Mesenteric fat pad (tissue), 1 donor: Measurements from ENCODE around the gene FARS2. TPM values are rescaled to one million over a fixed set of nuclear protein-coding genes. Genes with fewer than 3 reads are reported as not detected.

Experiments used
- DNase-seq: peaks from one replicate; pipeline ENCODE4 v3.0.0-alpha.2; 2020; ENCODE audit warnings: low spot score
- total RNA-seq: library from RNA; stranded (reverse); fragmentation: NEBNext Ultra II Directional; extraction: Animal tissue kit (Norgen Biotek cat#: 25700); gene quantifications from one replicate; pipeline ENCODE4 v1.2.1, GENCODE V29; 2021
- donor health status: DM: yes; HTN: yes; CAD: no.

The FARS2 gene
- total RNA-seq, 1 donor from 2014 or later: 13.3 TPM

DNA sequence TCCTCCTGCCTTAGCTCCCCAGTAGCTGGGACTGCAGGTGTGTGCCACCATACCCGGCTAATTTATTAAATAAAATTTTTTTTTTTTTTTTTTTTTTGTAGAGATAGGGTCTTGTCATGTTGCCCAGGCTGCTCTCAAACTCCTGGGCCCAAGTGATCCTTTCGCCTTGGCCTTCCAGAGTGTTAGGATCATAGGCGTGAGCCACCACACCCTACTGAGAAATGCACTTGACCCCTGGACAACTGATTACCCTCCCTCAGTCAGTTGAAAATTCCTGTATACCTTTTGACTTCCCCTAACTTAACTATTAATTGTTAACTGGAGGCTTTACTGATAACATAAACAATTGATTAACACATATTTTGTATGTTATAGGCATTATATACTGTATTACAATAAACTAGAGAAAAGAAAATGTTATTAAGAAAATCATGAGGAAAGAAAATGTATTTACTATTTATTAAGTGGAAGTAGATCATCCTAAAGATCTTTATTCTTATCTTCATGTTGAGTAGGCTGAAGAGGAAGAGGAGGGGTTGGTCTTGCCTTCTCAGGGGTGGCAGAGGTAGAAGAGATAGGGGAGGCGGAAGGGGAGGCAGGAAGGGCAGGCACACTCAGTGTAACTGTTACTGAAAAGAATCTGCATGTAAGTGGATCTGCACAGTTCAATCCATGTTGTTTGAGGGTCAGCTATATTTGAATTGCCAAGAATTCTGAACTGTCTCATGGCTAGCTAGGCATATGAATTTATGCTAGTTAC is 104.3 kb downstream of the FARS2 start:
- no peak for DNase-seq

DNA sequence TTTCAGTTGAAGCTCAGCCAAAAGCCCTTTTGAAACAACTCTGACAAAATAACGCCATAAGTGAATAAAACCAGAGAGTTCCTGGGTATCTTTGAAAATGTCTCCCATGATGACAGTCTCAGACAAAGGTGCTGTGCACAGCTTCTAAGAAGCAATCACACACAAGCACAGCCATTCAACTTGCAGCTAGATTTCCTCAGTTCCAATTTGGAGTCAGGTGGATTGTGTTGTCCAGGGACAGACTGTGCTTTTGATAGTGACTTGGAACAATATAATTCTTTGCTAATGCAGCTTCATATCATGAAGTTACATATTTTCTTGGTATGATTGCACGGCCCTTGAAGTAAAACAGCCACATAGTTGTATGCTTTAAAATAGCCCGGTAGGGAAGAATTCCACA is 105.6 kb downstream of the FARS2 start:
- DNase-seq: no peak

GRCh38 chr6:5367510-5367909 is 106.2 kb downstream of the FARS2 start:
- no peak for DNase-seq

- no peak for DNase-seq
Observed at GRCh38 chr6:5373430-5373829, 112.1 kb downstream of the FARS2 start.

DNA sequence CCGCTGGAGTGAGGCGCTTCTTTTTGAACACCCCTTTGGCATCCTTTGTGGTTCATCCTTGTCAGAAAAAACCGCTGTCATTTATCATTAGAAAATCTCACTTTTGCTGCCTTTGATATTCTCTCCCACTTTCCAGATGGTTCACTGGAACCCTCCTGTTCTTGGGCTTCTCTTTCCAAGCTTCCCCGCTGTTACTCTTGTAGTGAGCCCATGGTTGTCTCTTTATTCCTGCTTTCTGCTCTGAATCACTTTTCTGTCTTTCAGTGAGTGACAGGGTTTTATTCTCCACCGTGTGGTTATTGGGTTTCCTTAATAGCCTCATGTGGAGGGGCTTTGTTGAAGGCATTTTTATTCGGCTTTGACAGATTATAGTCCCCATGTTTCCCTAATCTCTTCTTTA is 117.0 kb downstream of the FARS2 start:
- no peak for DNase-seq

DNA sequence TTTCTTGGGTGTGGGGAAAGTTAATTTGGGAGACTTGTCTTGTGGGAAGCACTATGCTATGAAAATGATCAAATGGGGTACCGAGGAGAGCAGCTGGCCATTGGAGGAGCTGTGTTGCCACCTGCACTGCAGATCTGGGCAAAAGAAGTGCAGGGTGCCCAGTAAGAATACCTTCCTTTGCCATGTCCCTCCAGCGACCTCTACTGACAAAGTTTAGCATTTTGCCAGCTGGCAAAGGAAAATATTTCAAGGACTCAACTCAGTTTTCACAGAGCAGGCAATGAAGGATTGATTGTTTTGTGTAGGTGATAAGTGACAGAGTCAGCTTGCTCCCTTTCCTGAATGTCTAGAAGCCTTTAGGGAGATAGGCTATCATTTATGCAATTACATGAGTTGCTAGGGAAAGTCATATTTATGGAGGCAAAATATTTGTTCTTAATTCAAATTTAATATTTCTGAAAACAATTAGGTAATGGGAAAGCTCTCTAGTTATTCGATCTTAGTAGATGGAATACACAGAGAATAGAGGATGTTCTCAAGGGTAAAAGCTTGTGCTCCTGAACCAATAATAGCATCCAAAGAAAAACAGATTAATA is 118.4 kb downstream of the FARS2 start:
- DNase-seq: no peak

DNA sequence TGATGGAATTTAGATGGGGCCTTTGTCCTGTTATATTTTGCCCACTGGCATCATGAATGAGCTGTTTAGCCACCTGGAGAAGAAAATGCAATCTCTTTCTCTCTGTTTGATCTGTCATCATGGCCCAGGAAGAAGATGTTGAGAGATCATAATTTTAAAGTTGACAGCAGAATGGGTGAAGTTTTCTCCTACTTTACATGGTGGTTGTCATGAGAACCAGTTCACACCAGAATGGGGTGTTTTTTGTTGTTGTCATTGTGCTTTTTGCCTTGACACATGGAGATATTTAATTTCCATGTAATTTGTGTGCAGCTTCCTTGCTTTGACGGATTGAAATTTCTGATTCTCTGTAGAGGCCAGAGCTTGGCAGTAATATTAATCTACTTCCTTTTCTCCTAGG is 122.5 kb downstream of the FARS2 start:
- DNase-seq: no peak

DNA sequence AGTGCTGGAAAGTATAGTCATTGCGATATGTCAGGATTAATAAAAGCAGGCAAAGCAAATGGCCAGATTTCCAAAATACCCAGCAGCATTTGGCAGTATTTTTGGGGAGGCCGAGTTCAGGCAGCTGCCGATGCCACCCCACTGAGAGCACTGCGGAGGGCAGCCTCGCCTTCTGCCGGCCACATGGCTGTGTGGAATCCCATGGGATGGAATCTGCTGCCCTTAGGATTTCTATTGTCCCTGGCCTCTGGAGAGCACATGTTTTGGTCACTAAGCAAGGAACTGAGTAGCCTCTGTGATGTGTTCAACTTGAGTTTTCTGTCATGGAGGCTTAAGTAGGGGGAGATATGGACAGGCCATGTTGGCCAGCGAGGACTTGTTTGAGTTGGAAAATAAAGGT is 123.0 kb downstream of the FARS2 start:
- no peak for DNase-seq

- no peak for DNase-seq
Observed at GRCh38 chr6:5388326-5388725, 127.0 kb downstream of the FARS2 start.

GRCh38 chr6:5389086-5389745 is 127.9 kb downstream of the FARS2 start:
- DNase-seq: no peak

DNA sequence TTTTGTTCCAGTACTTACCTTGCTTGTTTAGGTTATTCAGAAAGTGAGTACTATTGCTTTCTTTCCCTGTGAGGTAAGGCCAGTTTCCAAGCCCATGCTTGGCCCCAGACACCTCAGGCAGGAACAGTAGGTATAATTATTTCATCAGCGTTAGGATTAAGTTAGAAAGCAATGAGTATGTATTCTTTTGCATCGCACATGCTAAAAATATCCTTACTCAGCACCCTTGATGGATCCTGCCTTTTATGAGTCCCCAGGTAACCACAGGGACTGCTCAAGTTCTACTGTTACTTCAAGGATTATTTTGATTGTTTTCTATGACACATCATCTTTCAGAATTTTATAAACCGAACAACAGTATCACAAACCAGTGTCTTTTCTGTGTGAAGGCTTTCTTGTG is 128.9 kb downstream of the FARS2 start:
- no peak for DNase-seq

GRCh38 chr6:5394280-5394679 is 133.0 kb downstream of the FARS2 start:
- DNase-seq: no peak

- no peak for DNase-seq
Observed at GRCh38 chr6:5395719-5396118, 134.4 kb downstream of the FARS2 start.

DNA sequence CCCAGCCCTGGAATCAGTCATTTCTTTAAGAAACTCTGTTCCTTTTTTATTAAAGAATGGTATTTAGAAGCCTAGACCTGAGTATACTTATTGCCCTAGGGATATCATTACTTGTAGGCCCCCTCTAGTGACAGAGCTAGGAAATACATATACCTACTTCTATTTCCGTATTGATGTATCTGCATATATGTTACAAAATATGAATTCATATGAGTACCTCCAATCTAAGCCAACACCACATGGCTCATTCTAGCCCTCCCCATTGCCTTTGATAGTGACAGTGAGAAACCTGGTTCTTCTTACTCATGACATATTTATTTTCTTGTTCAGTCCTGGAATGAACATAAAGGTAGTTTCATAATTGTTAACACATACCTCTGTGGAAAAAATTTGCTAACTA is 137.2 kb downstream of the FARS2 start:
- DNase-seq: no peak

- no peak for DNase-seq
Observed at GRCh38 chr6:5399391-5399790, 138.1 kb downstream of the FARS2 start.

DNA sequence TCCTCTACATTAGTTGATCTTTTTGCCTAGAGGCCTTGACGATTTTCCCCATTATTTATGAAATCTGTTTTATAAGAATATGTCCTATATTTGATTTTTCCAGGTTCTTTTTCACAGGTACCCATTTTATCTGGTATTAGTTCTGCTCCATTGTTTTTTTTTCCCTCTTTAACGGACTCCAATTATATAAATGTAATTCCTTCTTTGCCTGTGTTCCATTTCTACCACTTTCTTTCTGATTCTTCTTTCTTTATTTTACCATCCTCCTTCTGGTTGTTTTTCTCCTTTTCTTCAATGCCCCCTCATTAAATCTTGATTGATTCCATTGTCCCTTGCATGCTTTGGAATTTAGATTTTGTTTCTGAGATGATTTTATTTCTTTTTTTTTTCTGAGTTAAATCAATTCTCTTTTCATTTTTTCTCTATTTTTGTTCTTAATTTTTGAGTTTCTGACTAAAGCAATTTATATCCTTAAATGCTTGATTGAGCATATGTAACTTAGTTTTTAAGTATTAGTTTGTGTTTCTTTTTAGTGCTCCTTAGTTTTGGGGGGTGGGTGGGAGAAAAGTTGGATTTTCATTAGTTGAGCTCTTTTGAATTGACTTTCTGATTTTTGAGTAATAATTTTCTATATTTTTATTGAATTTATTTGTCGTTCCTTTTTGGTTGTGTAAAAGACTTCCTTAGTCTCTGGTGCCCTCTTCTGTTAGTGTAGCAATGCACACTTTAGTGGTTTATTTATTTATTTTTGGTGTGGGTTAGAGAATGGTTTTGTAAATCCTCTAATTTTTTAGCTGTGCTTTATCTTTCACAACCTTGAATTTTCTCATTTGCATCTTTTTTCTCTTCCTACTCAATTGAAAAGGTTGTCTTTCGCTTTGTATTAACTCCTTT is 140.8 kb downstream of the FARS2 start:
- no peak for DNase-seq

DNA sequence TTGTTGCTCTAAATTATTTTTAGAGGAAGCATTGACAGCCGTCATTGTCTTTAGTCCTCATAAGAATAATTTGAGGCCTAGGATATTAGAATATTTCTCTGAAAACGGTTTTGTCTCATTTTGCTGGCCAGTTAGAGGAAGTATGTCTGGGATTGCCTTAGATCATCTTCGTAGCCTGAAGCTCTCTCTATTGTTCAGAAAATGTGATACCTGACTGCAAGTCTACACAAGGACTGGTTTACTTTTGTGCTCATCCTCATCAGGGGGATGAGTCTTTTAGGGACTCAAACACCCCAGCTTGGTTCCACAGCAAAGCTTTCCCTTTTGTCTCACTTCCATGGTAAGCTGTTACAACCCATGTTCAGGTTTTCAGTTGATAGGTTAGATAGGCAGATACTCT is 141.8 kb downstream of the FARS2 start:
- DNase-seq: no peak

GRCh38 chr6:5403609-5404008 is 142.3 kb downstream of the FARS2 start:
- no peak for DNase-seq

DNA sequence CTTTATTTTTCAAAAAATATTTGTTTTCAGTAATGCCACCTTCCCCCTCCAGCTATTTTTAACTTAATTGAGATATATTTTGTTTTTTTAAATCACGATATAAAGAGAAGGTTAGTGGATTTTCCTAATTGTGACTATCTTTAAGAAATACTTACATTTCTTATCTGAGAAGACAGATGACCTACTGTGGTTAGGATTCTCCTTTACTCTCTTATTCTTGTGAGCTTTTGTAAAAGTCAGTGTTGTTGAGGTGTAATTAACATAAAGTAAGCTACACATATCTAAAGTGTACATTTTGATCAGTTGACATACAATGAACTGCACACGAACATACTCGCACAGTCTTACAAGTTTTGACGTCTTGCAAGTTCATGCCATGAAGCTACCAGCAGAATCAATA is 144.7 kb downstream of the FARS2 start:
- no peak for DNase-seq

DNA sequence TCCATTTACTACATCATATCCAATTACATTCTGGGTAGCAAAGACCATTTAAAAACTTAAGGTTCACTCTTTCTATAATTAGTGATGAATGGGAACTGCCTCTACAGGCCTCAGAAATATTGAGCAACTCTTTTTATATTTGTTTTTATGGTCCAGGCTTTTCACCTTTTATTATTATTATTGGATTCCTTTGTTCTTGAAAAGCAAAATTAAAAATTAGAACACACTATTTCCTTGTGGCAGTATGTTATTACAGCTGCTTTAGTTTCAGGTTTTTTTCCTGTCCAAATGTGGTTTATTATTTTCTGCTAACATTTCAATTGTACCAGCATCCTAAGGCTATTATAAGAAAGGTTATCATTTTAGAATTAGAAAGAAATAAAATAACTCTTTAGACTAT is 150.1 kb downstream of the FARS2 start:
- DNase-seq: no peak

DNA sequence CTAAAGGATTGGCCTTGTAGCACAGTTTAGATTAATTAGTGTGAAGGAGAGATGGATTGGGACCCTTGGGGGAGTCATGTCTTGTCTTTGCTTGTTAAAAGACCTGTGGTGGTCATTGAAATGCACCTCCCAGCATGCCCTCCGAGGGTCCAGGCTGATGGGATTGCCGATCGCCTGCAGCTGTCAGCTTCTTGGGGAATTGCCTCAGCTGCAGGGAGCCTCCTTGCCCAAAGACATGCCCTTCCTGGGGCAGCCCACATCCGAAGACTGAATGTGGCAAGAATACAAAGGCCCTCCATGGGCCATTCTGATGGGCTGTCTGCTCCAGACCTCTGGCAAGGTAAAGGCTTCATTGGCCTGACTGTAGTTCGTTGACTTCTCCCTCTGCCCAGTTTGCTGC is 150.7 kb downstream of the FARS2 start:
- no peak for DNase-seq

GRCh38 chr6:5412663-5413062 is 151.3 kb downstream of the FARS2 start:
- no peak for DNase-seq
